Measurements from ENCODE around the gene CNTNAP5. TPM values are rescaled to one million over a fixed set of nuclear protein-coding genes. Genes with fewer than 3 reads are reported as not detected.

Gene CNTNAP5
- total and polyA plus RNA-seq, 2 of the 4 experiments (the other 2 are of a cell fraction), result not detected

DNA sequence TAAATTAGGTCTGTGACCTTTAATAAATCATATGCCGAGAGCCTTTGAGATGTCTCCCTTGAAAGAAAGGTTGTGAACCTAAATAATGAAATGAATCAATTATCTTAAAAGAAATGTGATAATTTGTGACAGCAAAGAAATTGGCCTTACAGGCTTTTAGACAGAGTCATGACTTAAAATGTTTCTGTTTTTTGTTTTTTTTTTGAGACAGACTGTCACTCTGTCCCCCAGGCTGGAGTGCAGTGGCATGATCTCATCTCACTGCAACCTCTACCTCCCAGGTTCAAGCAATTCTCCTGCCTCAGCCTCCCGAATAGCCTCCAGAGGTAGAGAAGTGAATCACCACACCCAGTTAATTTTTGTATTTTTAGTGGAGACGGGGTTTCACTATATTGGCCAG is 898.0 kb downstream of the CNTNAP5 start:
- Histone ChIP-seq H3K14ac (replicated peaks; ENCODE audit: low read depth, low read length) (no peak overlapping the region), H4K91ac (ENCODE audit: insufficient read depth, low read depth, low read length) (no peak overlapping the region), H2BK20ac (ENCODE audit: low read depth, low read length) (no peak overlapping the region), H2BK120ac (ENCODE audit: low read depth, low read length) (no peak overlapping the region), H3K4ac (ENCODE audit: low read depth, low read length) (no peak overlapping the region), H3K36me3 (ENCODE audit: control insufficient read depth, insufficient read depth, low read length) (no peaks in the 10 kb centered on the region), H4K20me1 (ENCODE audit: insufficient read depth, low read length) (no peaks in the 10 kb centered on the region), H2BK5ac (ENCODE audit: low read depth, low read length, poor library complexity, severe bottlenecking) (no peak overlapping the region), H3K27me3 (ENCODE audit: control insufficient read depth, insufficient read depth, low read length) (no peaks in the 10 kb centered on the region), H2BK15ac (ENCODE audit: low read depth, low read length) (no peak overlapping the region), H3K4me1 (ENCODE audit: control insufficient read depth, insufficient read depth, low read length) (no peaks in the 10 kb centered on the region), H3K9me3 (ENCODE audit: control insufficient read depth, insufficient read depth, low read length) (no peaks in the 10 kb centered on the region; the same call in 1 of the 2 replicates), H3K56ac (ENCODE audit: extremely low read depth, insufficient read depth, low read length) (no peak overlapping the region), H3K18ac (ENCODE audit: low read depth, low read length) (no peak overlapping the region), H4K5ac (ENCODE audit: low read depth, low read length) (no peak overlapping the region), H3K9ac (ENCODE audit: low read depth, low read length) (no peak overlapping the region), H3K9me1 (ENCODE audit: insufficient read depth, low read length) (no peaks in the 10 kb centered on the region), H4K8ac (ENCODE audit: low read depth in 2 of 2, low read length in 2 of 2) (no peak overlapping the region), H3K23ac (ENCODE audit: low read depth, low read length) (no peak overlapping the region), H3K27ac (ENCODE audit: insufficient read depth, low read length) (no peak overlapping the region), H3K79me1 (ENCODE audit: low read depth in 1 of 2, low read length in 2 of 2) (no peaks in the 10 kb centered on the region), H2AK5ac (ENCODE audit: low read depth, low read length) (no peak overlapping the region), H2AFZ (replicated peaks; ENCODE audit: low read length, poor library complexity) (no peak overlapping the region), H3K4me2 (ENCODE audit: low read depth, low read length) (no peak overlapping the region), H2AK9ac (replicated peaks; ENCODE audit: low read depth, low read length, poor library complexity) (no peak overlapping the region), H3K4me3 (ENCODE audit: insufficient read depth, low read depth, low read length) (no peak overlapping the region)
- ChIA-PET POLR2A (ENCODE audit: unreplicated experiment) (no interaction called here), CTCF (no interaction called here)
- in situ Hi-C loops (cut with MboI; ENCODE audit: low sequenced_read_pairs) (no loop called here), intact Hi-C loops (cut with micrococcal nuclease) (no loop called here), dilution Hi-C loops (cut with HindIII; ENCODE audit: low sequenced_read_pairs, unreplicated experiment) (no loop called here)
- WGBS, 2 experiments (ENCODE audit: extremely low coverage in 2 of 2, insufficient read length in 1 of 2), result no CpG with 5 or more reads among the region's 3 CpGs
- no TSS peak for BruUV-seq (replicated peaks)
- DNase-seq (no peak), ATAC-seq (ENCODE audit: low read depth) (no peak)
- TF ChIP-seq MXI1 (IDR thresholded peaks at IDR 0.05; ENCODE audit: borderline replicate concordance, low read depth, low read length) (no peak), MAFK (IDR thresholded peaks at IDR 0.05; ENCODE audit: low read depth, low read length) (no peak), NFE2L2 (IDR thresholded peaks at IDR 0.05; ENCODE audit: low read depth, low read length) (no peak), RCOR1 (IDR thresholded peaks at IDR 0.05; ENCODE audit: insufficient replicate concordance, low read length) (no peak), CHD1 (IDR thresholded peaks at IDR 0.05; ENCODE audit: low read depth, low read length) (no peak), CEBPB (IDR thresholded peaks at IDR 0.05; ENCODE audit: low read depth, low read length) (no peak)
- TF ChIP-seq, protein P1, sequence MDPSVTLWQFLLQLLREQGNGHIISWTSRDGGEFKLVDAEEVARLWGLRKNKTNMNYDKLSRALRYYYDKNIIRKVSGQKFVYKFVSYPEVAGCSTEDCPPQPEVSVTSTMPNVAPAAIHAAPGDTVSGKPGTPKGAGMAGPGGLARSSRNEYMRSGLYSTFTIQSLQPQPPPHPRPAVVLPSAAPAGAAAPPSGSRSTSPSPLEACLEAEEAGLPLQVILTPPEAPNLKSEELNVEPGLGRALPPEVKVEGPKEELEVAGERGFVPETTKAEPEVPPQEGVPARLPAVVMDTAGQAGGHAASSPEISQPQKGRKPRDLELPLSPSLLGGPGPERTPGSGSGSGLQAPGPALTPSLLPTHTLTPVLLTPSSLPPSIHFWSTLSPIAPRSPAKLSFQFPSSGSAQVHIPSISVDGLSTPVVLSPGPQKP (IDR thresholded peaks at IDR 0.05; ENCODE audit: borderline replicate concordance, low read depth, low read length), result no peak
- TF ChIP-seq, protein P2, sequence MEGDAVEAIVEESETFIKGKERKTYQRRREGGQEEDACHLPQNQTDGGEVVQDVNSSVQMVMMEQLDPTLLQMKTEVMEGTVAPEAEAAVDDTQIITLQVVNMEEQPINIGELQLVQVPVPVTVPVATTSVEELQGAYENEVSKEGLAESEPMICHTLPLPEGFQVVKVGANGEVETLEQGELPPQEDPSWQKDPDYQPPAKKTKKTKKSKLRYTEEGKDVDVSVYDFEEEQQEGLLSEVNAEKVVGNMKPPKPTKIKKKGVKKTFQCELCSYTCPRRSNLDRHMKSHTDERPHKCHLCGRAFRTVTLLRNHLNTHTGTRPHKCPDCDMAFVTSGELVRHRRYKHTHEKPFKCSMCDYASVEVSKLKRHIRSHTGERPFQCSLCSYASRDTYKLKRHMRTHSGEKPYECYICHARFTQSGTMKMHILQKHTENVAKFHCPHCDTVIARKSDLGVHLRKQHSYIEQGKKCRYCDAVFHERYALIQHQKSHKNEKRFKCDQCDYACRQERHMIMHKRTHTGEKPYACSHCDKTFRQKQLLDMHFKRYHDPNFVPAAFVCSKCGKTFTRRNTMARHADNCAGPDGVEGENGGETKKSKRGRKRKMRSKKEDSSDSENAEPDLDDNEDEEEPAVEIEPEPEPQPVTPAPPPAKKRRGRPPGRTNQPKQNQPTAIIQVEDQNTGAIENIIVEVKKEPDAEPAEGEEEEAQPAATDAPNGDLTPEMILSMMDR (conservative IDR thresholded peaks at IDR 0.05; ENCODE audit: low read depth, low read length), result no peak

All from IMR-90 (cell line).